ENCODE results near the gene ZNF665. TPM values are rescaled to one million over a fixed set of nuclear protein-coding genes. Genes with fewer than 3 reads are reported as not detected.

The ZNF665 gene
- polyA plus RNA-seq, 3 donors = 0.68 to 1.7 (median 0.88) TPM

- no peak for DNase-seq
- Histone ChIP-seq H3K9me3 (replicated peaks in 1 of 2; ENCODE audit: control insufficient read depth in 1 of 2, insufficient read depth in 1 of 2, low read length in 2 of 2) (peaks cover 62 to 77% of the 10 kb centered on the region in 2 donors), H3K27ac (ENCODE audit: low read depth in 1 of 2, low read length in 2 of 2) (no peak overlapping the region), H3K36me3 (replicated peaks in 1 of 2; ENCODE audit: control insufficient read depth in 1 of 2, insufficient read depth in 2 of 2, low read length in 2 of 2) (peaks cover 0 to 4% of the 10 kb centered on the region in 2 donors), H4K20me1 (ENCODE audit: insufficient read depth, low read length) (no peaks in the 10 kb centered on the region), H3K4me3 (replicated peaks in 1 of 3; ENCODE audit: low read depth in 2 of 3, low read length in 3 of 3) (no peak overlapping the region), H3K4me2 (replicated peaks; ENCODE audit: extremely low read depth, low read length, poor library complexity, severe bottlenecking) (no peak overlapping the region), H3K9ac (ENCODE audit: insufficient read depth, low read length, poor library complexity, severe bottlenecking) (no peak overlapping the region), H3K79me2 (ENCODE audit: insufficient read depth, low read length) (no peaks in the 10 kb centered on the region), H3K4me1 (ENCODE audit: control insufficient read depth in 1 of 2, insufficient read depth in 2 of 2, low read length in 2 of 2) (peaks cover 14 to 22% of the 10 kb centered on the region in 2 donors), H2AFZ (ENCODE audit: insufficient read depth, low read depth, low read length, poor library complexity, severe bottlenecking) (no peak overlapping the region), H3K27me3 (ENCODE audit: control insufficient read depth in 2 of 2, insufficient read depth in 2 of 2, low read length in 2 of 2) (no peaks in the 10 kb centered on the region)
- Mint-ChIP-seq H3K27ac (no peak overlapping the region), H3K4me3 (no peak overlapping the region), H3K27me3 (ENCODE audit: low read depth in 3 of 3) (peaks cover 4 to 6% (median 5%) of the 10 kb centered on the region in 3 donors), H3K36me3 (peaks cover 9 to 18% of the 10 kb centered on the region in 2 donors), H3K9me3 (peaks cover 33 to 94% (median 85%) of the 10 kb centered on the region in 7 donors), H3K4me1 (peaks cover 20% of the 10 kb centered on the region)
- intact Hi-C loops (cut with micrococcal nuclease) = no loop called here
- WGBS (ENCODE audit: insufficient coverage) = no CpG with 5 or more reads among the region's 3 CpGs
- TF ChIP-seq, protein P1, sequence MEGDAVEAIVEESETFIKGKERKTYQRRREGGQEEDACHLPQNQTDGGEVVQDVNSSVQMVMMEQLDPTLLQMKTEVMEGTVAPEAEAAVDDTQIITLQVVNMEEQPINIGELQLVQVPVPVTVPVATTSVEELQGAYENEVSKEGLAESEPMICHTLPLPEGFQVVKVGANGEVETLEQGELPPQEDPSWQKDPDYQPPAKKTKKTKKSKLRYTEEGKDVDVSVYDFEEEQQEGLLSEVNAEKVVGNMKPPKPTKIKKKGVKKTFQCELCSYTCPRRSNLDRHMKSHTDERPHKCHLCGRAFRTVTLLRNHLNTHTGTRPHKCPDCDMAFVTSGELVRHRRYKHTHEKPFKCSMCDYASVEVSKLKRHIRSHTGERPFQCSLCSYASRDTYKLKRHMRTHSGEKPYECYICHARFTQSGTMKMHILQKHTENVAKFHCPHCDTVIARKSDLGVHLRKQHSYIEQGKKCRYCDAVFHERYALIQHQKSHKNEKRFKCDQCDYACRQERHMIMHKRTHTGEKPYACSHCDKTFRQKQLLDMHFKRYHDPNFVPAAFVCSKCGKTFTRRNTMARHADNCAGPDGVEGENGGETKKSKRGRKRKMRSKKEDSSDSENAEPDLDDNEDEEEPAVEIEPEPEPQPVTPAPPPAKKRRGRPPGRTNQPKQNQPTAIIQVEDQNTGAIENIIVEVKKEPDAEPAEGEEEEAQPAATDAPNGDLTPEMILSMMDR (IDR thresholded peaks at IDR 0.05) = no peak
Measured at GRCh38 chr19:53160350-53160749, 32.8 kb downstream of the ZNF665 start.

GRCh38 chr19:53158119-53158656, 35.0 kb downstream of the ZNF665 start:
- Histone ChIP-seq H4K20me1 (ENCODE audit: insufficient read depth, low read length) (no peaks in the 10 kb centered on the region), H3K4me3 (replicated peaks in 1 of 3; ENCODE audit: low read depth in 2 of 3, low read length in 3 of 3) (peak overlapping the region; percentile 61 to 82 (median 68)), H3K4me2 (replicated peaks; ENCODE audit: extremely low read depth, low read length, poor library complexity, severe bottlenecking) (peak overlapping the region; percentile 81), H3K9me3 (replicated peaks in 1 of 2; ENCODE audit: control insufficient read depth in 1 of 2, insufficient read depth in 1 of 2, low read length in 2 of 2) (peaks cover 67 to 74% of the 10 kb centered on the region in 2 donors), H3K27ac (ENCODE audit: low read depth in 1 of 2, low read length in 2 of 2) (peak overlapping the region in 1 of 2 donors; percentile 36), H3K36me3 (replicated peaks in 1 of 2; ENCODE audit: control insufficient read depth in 1 of 2, insufficient read depth in 2 of 2, low read length in 2 of 2) (peaks cover 0 to 16% of the 10 kb centered on the region in 2 donors), H3K4me1 (ENCODE audit: control insufficient read depth in 1 of 2, insufficient read depth in 2 of 2, low read length in 2 of 2) (peaks cover 14 to 22% of the 10 kb centered on the region in 2 donors), H3K79me2 (ENCODE audit: insufficient read depth, low read length) (no peaks in the 10 kb centered on the region), H3K27me3 (ENCODE audit: control insufficient read depth in 2 of 2, insufficient read depth in 2 of 2, low read length in 2 of 2) (no peaks in the 10 kb centered on the region), H3K9ac (ENCODE audit: insufficient read depth, low read length, poor library complexity, severe bottlenecking) (peak overlapping the region; percentile 67), H2AFZ (ENCODE audit: insufficient read depth, low read depth, low read length, poor library complexity, severe bottlenecking) (peak overlapping the region; percentile 84)
- H3K4me1 Mint-ChIP-seq = peaks cover 20% of the 10 kb centered on the region
- peaks cover 4 to 6% (median 5%) of the 10 kb centered on the region in 3 donors for H3K27me3 Mint-ChIP-seq (ENCODE audit: low read depth in 3 of 3)
- peak; percentile 0 to 11 (median 5) for DNase-seq
- H3K9me3 Mint-ChIP-seq = peaks cover 46 to 95% (median 90%) of the 10 kb centered on the region in 7 donors
- peaks cover 23 to 35% of the 10 kb centered on the region in 2 donors for H3K36me3 Mint-ChIP-seq
- peak overlapping the region; percentile 6 to 85 (median 57) for H3K27ac Mint-ChIP-seq
- under 1% methylated on average over 37 of the region's 41 CpGs for WGBS (ENCODE audit: insufficient coverage)
- intact Hi-C loops (cut with micrococcal nuclease) = loop anchor here (5.0 kb wide), 2 partner anchors 34 to 56 kb away; partner anchors contain the start of genes ZNF160 (in 2 of the 2) and ZNF665 (in 1 of the 2)
- TF ChIP-seq, protein P1 (IDR thresholded peaks at IDR 0.05) = no peak
- peak overlapping the region; percentile 89 to 91 for H3K4me3 Mint-ChIP-seq
